Endothelial cell of umbilical vein (primary cell): ENCODE results near the gene TLE1.

Source experiments
- EZH2 ChIP-seq: IDR thresholded peaks from 2 replicates; pipeline ENCODE4 v1.6.1; 2012; ENCODE audit warnings: borderline replicate concordance, low read depth, mild to moderate bottlenecking, moderate library complexity, low read length, inconsistent platforms; ENCODE audit not compliant: severe bottlenecking
- FOS ChIP-seq: IDR thresholded peaks from 2 replicates; pipeline ENCODE4 v1.6.1; 2011; ENCODE audit warnings: mild to moderate bottlenecking, low read length, moderate library complexity, borderline replicate concordance; ENCODE audit not compliant: insufficient read depth
- MYC ChIP-seq: IDR thresholded peaks from one replicate; pipeline ENCODE4 v1.6.1; 2011; ENCODE audit warnings: mild to moderate bottlenecking, low read depth, low read length
- POLR2A ChIP-seq: IDR thresholded peaks from 2 replicates; pipeline ENCODE4 v1.6.1; 2012; ENCODE audit warnings: low read depth, mild to moderate bottlenecking, control low read depth, low read length
- POLR2AphosphoS5 ChIP-seq: IDR thresholded peaks from 2 replicates; pipeline ENCODE4 v1.6.1; 2012; ENCODE audit warnings: low read depth, mild to moderate bottlenecking, control low read depth, low read length, moderate library complexity; ENCODE audit not compliant: insufficient read depth
- TF ChIP-seq, protein P1 (sequence below), 2 donors: IDR thresholded peaks; 1 replicate in 1 of 2; 2 replicates in 1 of 2; pipeline ENCODE4 v1.5.1; 2011; ENCODE audit warnings: low read length in 2 of 2, mild to moderate bottlenecking in 2 of 2, moderate library complexity in 2 of 2, control low read depth in 1 of 2, inconsistent platforms in 1 of 2, low read depth in 1 of 2; ENCODE audit not compliant: insufficient read depth in 1 of 2; ENCODE audit errors: extremely low read depth in 1 of 2

DNA sequence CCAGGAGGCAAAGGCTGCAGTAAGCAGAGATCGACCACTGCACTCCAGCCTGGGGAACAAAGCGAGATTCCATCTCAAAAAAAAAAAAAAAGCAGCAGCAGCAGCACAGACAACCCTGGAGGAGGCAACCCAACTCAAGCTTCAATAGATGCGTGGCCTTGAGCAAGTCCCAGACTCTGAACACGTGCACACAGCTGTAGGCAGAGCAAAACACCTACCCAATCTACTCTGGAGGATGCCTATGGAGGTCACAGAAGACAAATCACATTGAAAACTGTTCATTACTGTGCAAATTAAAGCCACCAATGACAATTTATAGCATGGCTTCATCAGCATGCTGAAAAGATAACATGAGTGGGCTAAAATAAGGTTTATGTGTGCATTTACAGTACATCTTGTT, 7.2 kb downstream of the TLE1 start:
- no peak for TF ChIP-seq EZH2
- TF ChIP-seq, protein P1, sequence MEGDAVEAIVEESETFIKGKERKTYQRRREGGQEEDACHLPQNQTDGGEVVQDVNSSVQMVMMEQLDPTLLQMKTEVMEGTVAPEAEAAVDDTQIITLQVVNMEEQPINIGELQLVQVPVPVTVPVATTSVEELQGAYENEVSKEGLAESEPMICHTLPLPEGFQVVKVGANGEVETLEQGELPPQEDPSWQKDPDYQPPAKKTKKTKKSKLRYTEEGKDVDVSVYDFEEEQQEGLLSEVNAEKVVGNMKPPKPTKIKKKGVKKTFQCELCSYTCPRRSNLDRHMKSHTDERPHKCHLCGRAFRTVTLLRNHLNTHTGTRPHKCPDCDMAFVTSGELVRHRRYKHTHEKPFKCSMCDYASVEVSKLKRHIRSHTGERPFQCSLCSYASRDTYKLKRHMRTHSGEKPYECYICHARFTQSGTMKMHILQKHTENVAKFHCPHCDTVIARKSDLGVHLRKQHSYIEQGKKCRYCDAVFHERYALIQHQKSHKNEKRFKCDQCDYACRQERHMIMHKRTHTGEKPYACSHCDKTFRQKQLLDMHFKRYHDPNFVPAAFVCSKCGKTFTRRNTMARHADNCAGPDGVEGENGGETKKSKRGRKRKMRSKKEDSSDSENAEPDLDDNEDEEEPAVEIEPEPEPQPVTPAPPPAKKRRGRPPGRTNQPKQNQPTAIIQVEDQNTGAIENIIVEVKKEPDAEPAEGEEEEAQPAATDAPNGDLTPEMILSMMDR (IDR thresholded peaks at IDR 0.05; ENCODE audit: extremely low read depth in 1 of 2, insufficient read depth in 1 of 2, low read depth in 1 of 2, low read length in 2 of 2): no peak
- TF ChIP-seq POLR2A: no peak
- TF ChIP-seq MYC: no peak
- no peak for TF ChIP-seq POLR2AphosphoS5
- no peak for TF ChIP-seq FOS
